HG02840 (cell line): ENCODE measurements around the gene PLN.

Experiments
- ATAC-seq: cut with Tn5 transposase; IDR thresholded peaks from one replicate; pipeline ENCODE4 v1.9.1; 2021; ENCODE audit warnings: mild to moderate bottlenecking, moderate library complexity, moderate number of reproducible peaks; ENCODE audit not compliant: unreplicated experiment, low FRiP score

Gene PLN

GRCh38 chr6:118548136-118548535 is at the start of gene PLN:
Gene PLN (plus strand): TSS chr6:118548296. CDS start chr6:118558922, 10,626 bp downstream.
- no peak for ATAC-seq

DNA sequence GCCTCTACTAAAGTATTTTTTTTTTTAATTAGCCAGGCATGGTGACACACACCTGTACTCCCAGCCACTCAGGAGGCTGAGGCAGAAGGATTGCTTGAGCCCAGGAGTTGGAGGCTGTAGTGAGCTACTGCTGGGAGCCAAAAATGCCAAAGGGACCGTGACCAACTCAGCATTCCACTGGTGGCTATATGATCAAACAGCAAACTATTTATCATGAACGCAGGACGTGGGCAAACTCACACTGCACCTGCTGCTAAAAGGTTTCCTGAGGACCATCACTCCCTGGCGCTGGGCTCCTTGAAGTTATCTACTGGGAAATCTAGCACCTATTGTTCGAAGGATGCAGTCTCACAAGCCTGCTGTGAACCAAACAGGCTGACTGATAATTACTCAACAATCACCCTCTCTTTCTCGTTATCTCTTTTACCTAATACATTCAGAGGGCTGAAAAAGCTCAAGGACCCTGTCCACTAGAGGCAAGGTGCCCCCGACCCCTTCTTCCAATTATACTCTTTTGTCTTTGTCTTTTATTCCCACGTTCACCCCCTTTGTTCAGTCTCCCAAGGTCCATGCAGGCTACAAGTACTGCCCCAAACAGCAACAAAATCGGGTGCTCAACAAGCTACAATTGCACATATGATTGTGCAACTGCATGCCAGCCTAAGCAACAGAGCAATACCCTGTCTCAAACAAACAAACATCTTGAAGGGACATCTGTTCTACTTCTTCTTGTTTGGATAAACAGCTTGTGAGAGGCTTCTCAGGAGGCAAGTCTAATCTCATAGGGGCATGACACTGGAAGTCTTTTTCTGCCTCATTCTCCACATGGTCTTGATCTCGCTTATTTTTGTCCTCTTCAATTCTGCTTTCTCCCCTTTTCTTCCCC is 47.7 kb upstream of the PLN start:
- ATAC-seq, result no peak

GRCh38 chr6:118501099-118501498 is 47.0 kb upstream of the PLN start:
- no peak for ATAC-seq

DNA sequence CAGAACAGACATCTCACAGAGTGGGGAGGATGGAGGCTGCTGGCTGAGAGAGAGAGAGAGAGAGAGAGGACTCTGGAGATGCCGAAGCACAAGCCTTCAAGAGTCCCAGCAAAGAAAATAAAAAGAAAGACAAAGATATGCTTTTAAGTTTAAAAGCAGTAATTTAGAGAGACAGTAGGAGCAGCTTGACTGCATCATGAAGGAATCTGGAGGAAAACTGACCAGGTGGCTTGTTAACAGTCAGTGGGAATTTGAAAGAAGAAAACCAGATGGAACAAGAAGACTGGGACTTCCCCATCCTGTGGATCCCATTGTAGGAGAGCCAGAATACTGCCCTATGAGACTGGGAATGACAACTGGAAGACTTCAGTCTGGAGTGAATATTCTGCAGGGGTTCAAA is 46.3 kb upstream of the PLN start:
- ATAC-seq, result no peak

GRCh38 chr6:118502169-118502568 is 45.9 kb upstream of the PLN start:
- no peak for ATAC-seq

- no peak for ATAC-seq
Observed at GRCh38 chr6:118504611-118505010, 43.5 kb upstream of the PLN start.

DNA sequence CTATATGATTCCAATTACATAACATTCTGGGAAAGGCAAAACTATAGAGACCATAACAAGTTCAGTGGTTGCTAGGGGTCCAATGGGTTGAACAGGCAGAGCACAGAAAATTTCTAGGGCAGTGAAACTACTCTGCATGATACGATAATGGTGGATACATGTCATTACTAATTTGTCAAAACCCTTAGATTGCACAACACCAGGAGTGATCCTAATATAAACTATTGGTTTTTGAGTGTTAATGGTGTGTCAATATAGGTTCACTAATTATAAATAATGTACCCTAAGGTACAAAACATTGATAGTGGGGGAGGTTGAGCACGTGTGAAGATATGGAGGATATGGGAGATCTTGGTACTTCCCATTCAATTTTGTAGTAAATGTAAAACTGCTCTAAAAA is 42.4 kb upstream of the PLN start:
- no peak for ATAC-seq

GRCh38 chr6:118506071-118506638 is 41.9 kb upstream of the PLN start:
- ATAC-seq, result no peak

DNA sequence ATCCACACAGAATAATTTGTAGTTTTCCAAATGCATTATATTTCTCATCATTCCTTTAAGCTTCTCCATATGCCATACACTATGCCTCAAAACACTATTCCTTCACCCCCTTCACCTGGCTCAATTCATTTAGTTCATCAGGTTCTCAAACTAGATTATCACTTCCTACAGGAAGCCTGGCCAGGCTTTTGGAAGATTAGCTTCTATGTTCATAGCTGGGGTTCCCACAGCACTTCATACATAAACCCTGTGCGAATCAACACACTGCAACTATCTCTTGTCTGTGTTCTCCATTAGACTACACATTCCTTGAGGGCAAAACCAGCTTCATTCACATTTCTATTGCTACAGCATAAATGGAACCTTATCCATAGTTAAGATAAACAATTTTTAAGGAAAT is 40.5 kb upstream of the PLN start:
- no peak for ATAC-seq

- ATAC-seq, result no peak
Observed at GRCh38 chr6:118509009-118509617, 39.0 kb upstream of the PLN start.

DNA sequence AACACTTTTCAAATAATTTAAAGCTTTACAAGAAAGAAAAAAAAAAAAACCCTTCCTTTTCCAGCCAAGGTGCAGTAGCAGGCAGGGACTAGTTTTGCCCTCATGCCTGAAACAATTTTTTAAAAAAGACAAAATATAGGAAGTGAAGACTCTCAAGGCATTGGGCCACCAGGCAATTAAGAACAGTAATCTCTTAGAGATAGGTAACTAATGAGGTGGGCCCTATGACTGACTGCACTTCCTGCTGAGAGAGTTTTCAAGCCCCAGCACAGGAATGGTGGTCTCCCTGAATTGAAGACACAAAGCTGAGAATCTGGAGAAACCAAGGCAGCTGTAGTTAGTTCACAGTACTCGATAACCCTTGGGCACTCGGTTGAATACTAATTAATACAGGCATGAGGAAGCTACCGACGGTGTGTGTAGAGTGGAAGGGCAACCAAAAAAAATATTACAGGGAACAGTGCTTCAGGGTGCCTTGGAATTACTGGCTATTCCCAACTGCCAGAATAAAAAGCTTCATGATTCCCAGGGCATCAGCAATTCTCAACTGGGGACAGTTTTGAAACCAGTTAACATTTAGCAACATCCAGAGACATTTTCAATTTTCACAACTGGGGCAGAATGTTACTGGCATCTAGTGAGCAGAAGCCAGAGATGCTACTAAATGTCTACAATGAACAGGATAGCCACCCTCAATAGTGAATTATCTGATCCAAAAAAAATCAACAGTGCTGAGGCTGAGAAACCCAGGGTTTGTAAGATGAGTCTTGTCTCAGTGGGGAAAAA is 36.0 kb upstream of the PLN start:
- ATAC-seq, result no peak

DNA sequence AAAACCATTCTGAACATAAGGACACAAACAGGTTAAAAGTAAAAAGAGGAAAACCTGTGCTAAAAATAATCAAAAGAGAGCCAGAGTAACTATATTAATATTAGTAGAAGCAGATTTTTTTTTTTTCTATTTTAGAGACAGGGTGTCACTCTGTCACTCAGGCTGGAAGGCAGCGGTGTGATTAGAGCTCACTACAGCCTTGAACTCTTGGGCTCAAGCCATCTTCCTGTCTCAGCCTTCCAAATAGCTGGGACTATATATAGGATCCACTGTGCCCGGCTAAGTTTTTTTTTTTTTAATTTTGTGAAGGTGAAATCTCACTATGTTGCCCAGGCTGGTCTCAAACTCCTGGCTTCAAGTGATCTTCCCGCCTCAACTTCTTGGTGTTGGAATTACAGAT is 33.4 kb upstream of the PLN start:
- no peak for ATAC-seq

GRCh38 chr6:118522422-118522821 is 25.7 kb upstream of the PLN start:
- no peak for ATAC-seq

DNA sequence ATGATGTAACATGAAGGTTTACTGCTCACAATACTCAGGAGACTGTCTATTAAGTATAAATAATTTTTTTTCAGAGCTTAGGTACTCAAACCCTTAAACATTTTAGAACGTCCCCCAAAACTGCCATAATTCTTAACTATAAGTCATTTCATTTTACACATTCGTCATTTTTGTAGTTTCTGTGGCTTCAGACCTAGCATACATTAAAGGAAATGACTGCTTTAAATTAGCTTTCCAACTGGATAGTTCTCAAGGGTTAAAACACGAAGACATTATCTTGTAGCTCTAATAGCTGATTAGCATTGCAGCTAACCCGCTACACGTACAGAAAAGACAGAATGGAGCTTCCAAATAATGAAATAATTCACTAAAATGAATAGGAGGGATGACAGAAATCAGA is 24.9 kb upstream of the PLN start:
- no peak for ATAC-seq

GRCh38 chr6:118524686-118525085 is 23.4 kb upstream of the PLN start:
- ATAC-seq, result no peak

DNA sequence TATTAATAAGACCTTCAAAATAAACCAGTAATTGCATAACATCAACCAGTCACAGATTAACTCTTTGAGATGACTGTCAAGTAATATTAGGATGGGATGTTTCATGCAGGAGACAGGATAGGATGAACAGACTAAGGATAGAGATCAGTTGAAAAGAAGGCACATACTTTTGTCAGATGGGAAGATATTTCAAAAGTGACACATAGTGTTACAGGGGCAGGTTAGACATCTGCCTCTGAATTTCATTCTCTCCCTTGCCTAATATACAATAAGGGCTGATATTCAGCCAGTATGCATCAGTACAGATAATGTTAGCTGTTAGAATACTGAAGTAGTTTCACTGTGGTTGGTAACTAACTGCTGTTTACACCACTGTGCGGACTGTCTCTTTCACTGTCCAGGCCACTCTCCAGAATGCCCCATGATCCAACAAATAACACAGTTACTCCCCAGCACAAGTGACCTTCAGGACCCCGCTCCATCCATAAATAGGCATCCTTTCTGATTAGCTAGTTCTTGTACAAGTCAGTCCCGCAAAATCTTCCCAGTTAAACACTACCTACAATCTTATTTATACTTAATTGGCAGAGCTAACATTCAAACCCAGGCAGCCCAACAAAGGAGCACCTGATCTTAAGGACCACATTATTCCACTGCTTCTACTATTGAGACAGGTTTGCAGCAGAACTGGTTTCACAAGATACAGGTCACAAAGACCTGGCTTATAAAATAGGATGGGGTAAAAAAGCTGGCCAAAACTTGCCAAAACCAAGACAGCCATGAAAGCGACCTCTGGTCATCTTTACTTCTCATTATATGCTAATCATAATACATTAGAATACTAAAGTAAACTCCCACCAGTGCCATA is 21.9 kb upstream of the PLN start:
- no peak for ATAC-seq

DNA sequence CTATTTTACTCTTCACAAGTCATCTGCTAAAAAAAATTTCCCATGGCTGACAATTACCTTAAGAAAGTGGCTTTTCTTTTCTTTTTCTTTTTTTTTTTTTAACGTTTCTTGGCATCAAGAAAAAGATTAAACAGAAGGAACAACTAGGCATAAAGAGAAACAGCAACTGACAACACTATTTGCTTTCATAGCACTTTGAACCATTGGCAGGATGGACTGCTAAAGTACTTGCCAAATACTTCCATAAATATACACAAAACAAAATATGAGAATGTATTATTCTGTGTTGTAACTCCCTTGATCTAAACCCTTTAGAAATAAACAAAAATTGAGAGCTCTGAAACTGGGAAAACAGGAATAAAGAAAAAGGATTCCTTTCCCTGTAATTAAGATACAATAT is 20.0 kb upstream of the PLN start:
- no peak for ATAC-seq

DNA sequence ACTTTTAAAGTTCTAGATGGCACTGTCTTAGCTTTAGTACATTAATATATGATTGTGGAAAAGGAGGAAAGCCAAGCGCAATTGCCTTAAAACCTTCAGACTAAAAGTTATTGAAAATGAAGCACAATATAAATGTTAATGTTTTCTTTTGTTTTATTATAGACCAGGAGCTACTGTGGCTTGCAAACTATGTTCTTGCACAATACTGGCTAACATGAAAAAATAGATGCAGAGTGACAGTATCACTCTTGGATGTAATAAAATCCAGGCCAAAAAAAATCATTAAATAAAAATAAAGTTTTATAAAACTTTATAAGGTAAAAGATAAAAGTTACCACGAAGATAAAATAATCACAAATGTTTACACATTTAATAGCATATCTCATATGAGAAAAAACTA is 18.3 kb upstream of the PLN start:
- no peak for ATAC-seq

GRCh38 chr6:118530942-118531341 is 17.2 kb upstream of the PLN start:
- no peak for ATAC-seq
